ENCODE results near the gene SLC25A21.

The SLC25A21 gene

DNA sequence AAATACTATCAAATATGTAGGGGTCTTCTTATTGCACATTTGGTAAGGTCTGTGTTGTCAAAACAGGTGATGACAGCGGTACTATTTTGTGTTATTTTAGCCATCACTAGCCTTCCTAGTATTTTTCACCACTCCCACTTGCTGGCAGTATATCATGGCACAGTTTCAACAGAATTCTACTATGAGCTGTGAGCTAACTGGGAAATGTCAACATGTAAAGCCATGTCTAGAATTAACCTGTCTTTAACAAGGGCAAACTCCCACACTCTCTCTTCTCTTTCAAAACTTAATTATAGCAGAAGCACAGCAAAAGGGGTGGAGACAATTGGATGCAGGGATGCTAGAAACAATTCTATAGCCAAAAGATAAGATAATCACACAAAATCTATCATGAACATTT is 257.3 kb downstream of the SLC25A21 start:
- TF ChIP-seq TAF1 (IDR thresholded peaks at IDR 0.05; ENCODE audit: borderline replicate concordance, insufficient read depth, low read length): no peak
- TF ChIP-seq SIN3A (IDR thresholded peaks at IDR 0.05; ENCODE audit: borderline replicate concordance, insufficient read depth, low read length): no peak
- no peak for TF ChIP-seq FOXP2 (optimal IDR thresholded peaks at IDR 0.05; ENCODE audit: borderline replicate concordance, extremely low read depth, extremely low read length, insufficient read depth)

DNA sequence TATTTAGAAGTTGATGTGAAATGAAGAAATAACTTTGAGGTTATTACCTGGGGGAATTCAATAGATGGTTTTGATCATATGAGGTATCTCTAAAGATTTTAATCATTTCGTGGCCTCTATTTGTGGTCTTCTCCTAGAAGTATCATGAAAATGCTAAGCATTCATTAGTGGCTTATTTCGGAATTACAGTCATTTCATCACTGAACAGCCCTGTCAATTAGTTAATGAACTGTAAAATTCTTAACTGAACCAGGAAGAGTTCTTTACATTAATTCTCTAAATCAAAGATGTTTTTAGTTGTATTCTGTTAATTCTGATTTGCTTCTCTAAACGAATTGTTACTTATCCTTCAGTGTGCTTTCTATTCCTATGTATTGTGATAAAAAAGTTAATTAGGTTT is 261.8 kb downstream of the SLC25A21 start:
- no peak for TF ChIP-seq TAF1 (IDR thresholded peaks at IDR 0.05; ENCODE audit: borderline replicate concordance, insufficient read depth, low read length)
- no peak for TF ChIP-seq FOXP2 (optimal IDR thresholded peaks at IDR 0.05; ENCODE audit: borderline replicate concordance, extremely low read depth, extremely low read length, insufficient read depth)
- TF ChIP-seq, protein P1, sequence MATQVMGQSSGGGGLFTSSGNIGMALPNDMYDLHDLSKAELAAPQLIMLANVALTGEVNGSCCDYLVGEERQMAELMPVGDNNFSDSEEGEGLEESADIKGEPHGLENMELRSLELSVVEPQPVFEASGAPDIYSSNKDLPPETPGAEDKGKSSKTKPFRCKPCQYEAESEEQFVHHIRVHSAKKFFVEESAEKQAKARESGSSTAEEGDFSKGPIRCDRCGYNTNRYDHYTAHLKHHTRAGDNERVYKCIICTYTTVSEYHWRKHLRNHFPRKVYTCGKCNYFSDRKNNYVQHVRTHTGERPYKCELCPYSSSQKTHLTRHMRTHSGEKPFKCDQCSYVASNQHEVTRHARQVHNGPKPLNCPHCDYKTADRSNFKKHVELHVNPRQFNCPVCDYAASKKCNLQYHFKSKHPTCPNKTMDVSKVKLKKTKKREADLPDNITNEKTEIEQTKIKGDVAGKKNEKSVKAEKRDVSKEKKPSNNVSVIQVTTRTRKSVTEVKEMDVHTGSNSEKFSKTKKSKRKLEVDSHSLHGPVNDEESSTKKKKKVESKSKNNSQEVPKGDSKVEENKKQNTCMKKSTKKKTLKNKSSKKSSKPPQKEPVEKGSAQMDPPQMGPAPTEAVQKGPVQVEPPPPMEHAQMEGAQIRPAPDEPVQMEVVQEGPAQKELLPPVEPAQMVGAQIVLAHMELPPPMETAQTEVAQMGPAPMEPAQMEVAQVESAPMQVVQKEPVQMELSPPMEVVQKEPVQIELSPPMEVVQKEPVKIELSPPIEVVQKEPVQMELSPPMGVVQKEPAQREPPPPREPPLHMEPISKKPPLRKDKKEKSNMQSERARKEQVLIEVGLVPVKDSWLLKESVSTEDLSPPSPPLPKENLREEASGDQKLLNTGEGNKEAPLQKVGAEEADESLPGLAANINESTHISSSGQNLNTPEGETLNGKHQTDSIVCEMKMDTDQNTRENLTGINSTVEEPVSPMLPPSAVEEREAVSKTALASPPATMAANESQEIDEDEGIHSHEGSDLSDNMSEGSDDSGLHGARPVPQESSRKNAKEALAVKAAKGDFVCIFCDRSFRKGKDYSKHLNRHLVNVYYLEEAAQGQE (IDR thresholded peaks at IDR 0.05; ENCODE audit: insufficient read depth in 1 of 2, low read depth in 2 of 2, low read length in 2 of 2): no peak
- TF ChIP-seq POLR2AphosphoS5 (IDR thresholded peaks at IDR 0.05; ENCODE audit: low read depth, low read length): no peak
- no peak for TF ChIP-seq SIN3A (IDR thresholded peaks at IDR 0.05; ENCODE audit: borderline replicate concordance, insufficient read depth, low read length)

DNA sequence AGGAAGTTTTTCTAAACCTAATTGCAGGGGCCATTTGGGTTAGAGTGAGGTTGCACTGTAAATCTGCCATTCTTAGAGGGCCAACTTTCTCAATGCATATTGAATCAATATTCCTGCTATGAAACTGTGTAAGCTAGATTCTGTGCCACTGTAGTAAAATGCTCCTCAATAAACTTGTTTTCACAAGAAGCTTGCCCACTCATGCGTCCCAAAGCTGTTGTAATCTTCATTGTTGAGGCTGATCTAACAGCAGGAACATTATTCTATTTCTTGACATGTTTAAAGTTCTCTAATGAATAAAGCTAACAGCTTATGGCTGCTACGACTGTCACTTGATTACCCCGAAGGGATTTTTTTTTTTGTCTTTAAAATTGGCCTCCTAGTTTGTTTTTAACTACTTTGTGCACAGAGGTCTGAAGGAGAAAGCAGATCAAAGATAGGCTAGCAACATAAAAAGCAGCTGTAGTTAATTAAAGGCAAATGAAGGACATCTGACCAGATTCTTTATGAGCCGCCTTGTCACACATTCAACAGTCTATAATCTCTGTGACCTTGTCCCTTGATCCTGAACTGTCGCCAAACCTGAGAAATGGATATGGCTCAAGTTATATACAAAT is 267.0 kb downstream of the SLC25A21 start:
- TF ChIP-seq SIN3A (IDR thresholded peaks at IDR 0.05; ENCODE audit: borderline replicate concordance, insufficient read depth, low read length) (no peak), POLR2AphosphoS5 (IDR thresholded peaks at IDR 0.05; ENCODE audit: low read depth, low read length) (no peak), FOXP2 (optimal IDR thresholded peaks at IDR 0.05; ENCODE audit: borderline replicate concordance, extremely low read depth, extremely low read length, insufficient read depth) (no peak), TAF1 (IDR thresholded peaks at IDR 0.05; ENCODE audit: borderline replicate concordance, insufficient read depth, low read length) (no peak)
- TF ChIP-seq, protein P1 (IDR thresholded peaks at IDR 0.05; ENCODE audit: insufficient read depth in 1 of 2, low read depth in 2 of 2, low read length in 2 of 2): no peak

DNA sequence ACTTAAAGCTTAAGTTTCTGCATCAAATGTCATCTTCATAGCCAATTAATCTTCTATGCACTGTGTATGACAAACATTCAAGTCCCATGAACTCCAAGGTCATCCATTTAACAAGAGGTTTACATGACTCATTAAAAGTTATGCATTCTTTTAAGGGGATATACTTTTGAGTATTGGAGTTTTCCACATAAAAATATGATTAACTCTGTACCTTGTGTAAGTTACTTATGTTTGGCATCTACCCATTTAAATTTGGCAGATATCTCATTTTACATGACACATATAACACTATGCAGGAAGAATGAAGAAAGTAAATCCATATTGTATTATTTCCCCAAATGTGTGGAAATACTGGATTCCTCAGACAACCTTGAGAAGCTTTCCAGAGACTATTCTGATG is 270.5 kb downstream of the SLC25A21 start:
- TF ChIP-seq SIN3A (IDR thresholded peaks at IDR 0.05; ENCODE audit: borderline replicate concordance, insufficient read depth, low read length): no peak
- no peak for TF ChIP-seq POLR2AphosphoS5 (IDR thresholded peaks at IDR 0.05; ENCODE audit: low read depth, low read length)
- no peak for TF ChIP-seq FOXP2 (optimal IDR thresholded peaks at IDR 0.05; ENCODE audit: borderline replicate concordance, extremely low read depth, extremely low read length, insufficient read depth)
- TF ChIP-seq TAF1 (IDR thresholded peaks at IDR 0.05; ENCODE audit: borderline replicate concordance, insufficient read depth, low read length): no peak
- TF ChIP-seq, protein P1 (IDR thresholded peaks at IDR 0.05; ENCODE audit: insufficient read depth in 1 of 2, low read depth in 2 of 2, low read length in 2 of 2): no peak

DNA sequence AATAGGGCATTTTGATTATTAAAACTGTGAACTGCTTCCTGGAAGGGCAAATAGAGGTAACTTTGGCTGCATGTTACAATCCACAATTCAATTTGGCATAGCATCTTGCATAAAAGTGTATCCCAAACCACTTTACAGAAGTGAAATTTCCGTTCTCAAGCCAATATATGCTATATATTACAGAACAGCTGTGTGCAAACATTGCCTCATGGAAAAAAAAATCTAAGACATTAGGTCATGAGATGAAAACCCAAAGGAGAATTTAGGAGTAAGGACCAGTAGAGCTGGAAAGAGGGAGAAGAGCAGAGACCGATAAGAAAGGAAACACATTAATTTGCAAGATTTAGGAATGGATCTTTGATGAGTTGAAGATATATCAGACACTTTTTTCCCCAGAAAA is 271.6 kb downstream of the SLC25A21 start:
- TF ChIP-seq FOXP2 (optimal IDR thresholded peaks at IDR 0.05; ENCODE audit: borderline replicate concordance, extremely low read depth, extremely low read length, insufficient read depth): no peak
- TF ChIP-seq, protein P1 (IDR thresholded peaks at IDR 0.05; ENCODE audit: insufficient read depth in 1 of 2, low read depth in 2 of 2, low read length in 2 of 2): no peak
- TF ChIP-seq POLR2AphosphoS5 (IDR thresholded peaks at IDR 0.05; ENCODE audit: low read depth, low read length): no peak
- TF ChIP-seq SIN3A (IDR thresholded peaks at IDR 0.05; ENCODE audit: borderline replicate concordance, insufficient read depth, low read length): no peak
- no peak for TF ChIP-seq TAF1 (IDR thresholded peaks at IDR 0.05; ENCODE audit: borderline replicate concordance, insufficient read depth, low read length)
